C4-2B (cell line): ENCODE measurements around the gene KLC3.

ENCODE experiments used
- CTCF ChIP-seq: fragments of 450-650 bp; conservative IDR thresholded peaks from 2 replicates; pipeline ENCODE4 v1.5.1; 2017; ENCODE audit warnings: mild to moderate bottlenecking
- ZFX ChIP-seq: fragments of 450-650 bp; IDR thresholded peaks from 2 replicates; pipeline ENCODE4 v1.6.1; 2017

GRCh38 chr19:45391346-45391745 lies 50.8 kb downstream of the KLC3 start:
- TF ChIP-seq CTCF = no peak
- no peak for TF ChIP-seq ZFX
